GM19463 (cell line): Measurements from ENCODE around the gene TAX1BP3.

Source experiments
- ATAC-seq: cut with Tn5 transposase; IDR thresholded peaks from one replicate; pipeline ENCODE4 v1.9.1; 2021; ENCODE audit warnings: mild to moderate bottlenecking, moderate library complexity; ENCODE audit not compliant: unreplicated experiment

TAX1BP3 gene

GRCh38 chr17:3632287-3632686, 36.1 kb downstream of the TAX1BP3 start:
- ATAC-seq = no peak

- no peak for ATAC-seq
Observed at GRCh38 chr17:3630781-3631180, 37.6 kb downstream of the TAX1BP3 start.

GRCh38 chr17:3627769-3628167, 40.6 kb downstream of the TAX1BP3 start:
- ATAC-seq = no peak

GRCh38 chr17:3626831-3627768, 41.3 kb downstream of the TAX1BP3 start:
- no peak for ATAC-seq

GRCh38 chr17:3622977-3623594, 45.3 kb downstream of the TAX1BP3 start:
- no peak for ATAC-seq

- ATAC-seq = no peak
Observed at GRCh38 chr17:3621146-3621720, 47.1 kb downstream of the TAX1BP3 start.

GRCh38 chr17:3615160-3615870, 53.1 kb downstream of the TAX1BP3 start:
- ATAC-seq = no peak

GRCh38 chr17:3613124-3613523, 55.3 kb downstream of the TAX1BP3 start:
- no peak for ATAC-seq
